ENCODE data around the gene MXD4. TPM values are rescaled to one million over a fixed set of nuclear protein-coding genes. Genes with fewer than 3 reads are reported as not detected.

Gene MXD4
- total RNA-seq, 4 donors from 2014 or later: 33.3 to 62.6 (median 47.6) TPM

DNA sequence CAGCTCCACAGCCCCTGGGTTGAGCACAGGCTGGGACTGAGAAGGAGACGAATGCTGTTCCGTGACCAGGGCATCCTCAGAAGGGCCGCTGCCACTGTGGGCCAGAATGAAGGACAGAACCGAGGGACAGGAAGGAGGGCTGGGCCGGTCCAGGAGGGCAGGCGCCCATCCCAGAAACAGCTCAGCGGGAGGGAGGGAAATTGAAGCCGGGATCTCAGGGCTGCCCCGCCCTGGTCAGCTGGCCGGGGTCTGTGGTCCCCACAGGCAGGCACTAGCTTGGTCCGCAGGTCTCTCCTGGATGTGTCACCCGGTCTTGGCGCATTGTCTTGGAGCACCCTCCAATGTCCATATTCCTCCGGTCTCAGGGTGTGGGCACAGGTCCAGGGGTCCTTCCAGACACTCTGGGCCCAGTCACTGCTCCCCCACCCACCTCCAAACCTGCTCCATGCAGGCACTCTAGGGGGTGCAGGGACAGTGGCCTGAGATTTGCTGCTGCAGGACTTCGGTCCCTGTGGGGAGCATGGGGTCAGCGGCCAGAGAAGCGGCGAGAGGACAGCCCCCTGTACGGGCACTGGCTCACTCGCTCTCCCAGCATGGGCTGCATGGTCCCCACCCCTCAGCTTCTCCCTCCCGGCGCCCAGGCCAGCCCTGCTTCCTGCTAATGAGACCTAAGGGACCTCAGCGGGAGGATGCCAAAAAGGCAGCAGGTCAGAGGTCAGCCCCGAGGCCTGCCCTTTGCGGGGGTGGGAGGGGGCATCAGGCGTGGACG, 23.9 kb upstream of the MXD4 start:
- TF ChIP-seq POLR2A (IDR thresholded peaks at IDR 0.05) (no peak), CTCF (IDR thresholded peaks at IDR 0.05) (no peak)
- H3K4me3 ChIP-seq (ENCODE audit: low read depth, poor library complexity, severe bottlenecking): no peak overlapping the region
- DNase-seq (ENCODE audit: low spot score in 2 of 2): no peak
- intact Hi-C loops (cut with DNase I; ENCODE audit: low total_unique reads): no loop called here
- WGBS, 2 donors: 75 to 76% methylated on average over 23 to 27 of the region's 27 CpGs

- no peak for DNase-seq (ENCODE audit: low spot score in 2 of 2)
- no peak overlapping the region for H3K4me3 ChIP-seq (ENCODE audit: low read depth, poor library complexity, severe bottlenecking)
- intact Hi-C loops (cut with DNase I; ENCODE audit: low total_unique reads): no loop called here
- no peak for TF ChIP-seq POLR2A (IDR thresholded peaks at IDR 0.05)
- 85 to 88% methylated on average over 15 of the region's 15 CpGs for WGBS, 2 donors
These were observed 23.2 kb upstream of the MXD4 start for GRCh38 chr4:2284934-2285612.

GRCh38 chr4:2284161-2284933, 22.4 kb upstream of the MXD4 start:
- no peak overlapping the region for H3K4me3 ChIP-seq (ENCODE audit: low read depth, poor library complexity, severe bottlenecking)
- TF ChIP-seq CTCF (IDR thresholded peaks at IDR 0.05) (no peak), POLR2A (IDR thresholded peaks at IDR 0.05) (no peak)
- DNase-seq (ENCODE audit: low spot score in 2 of 2): no peak
- intact Hi-C loops (cut with DNase I; ENCODE audit: low total_unique reads): no loop called here
- 92 to 95% methylated on average over 20 to 23 of the region's 23 CpGs for WGBS, 2 donors

- intact Hi-C loops (cut with DNase I; ENCODE audit: low total_unique reads): no loop called here
- TF ChIP-seq POLR2A (IDR thresholded peaks at IDR 0.05): no peak
- TF ChIP-seq CTCF (IDR thresholded peaks at IDR 0.05): no peak
- 93 to 96% methylated on average over 3 of the region's 3 CpGs for WGBS, 2 donors
- H3K4me3 ChIP-seq (ENCODE audit: low read depth, poor library complexity, severe bottlenecking): no peak overlapping the region
- no peak for DNase-seq (ENCODE audit: low spot score in 2 of 2)
These were observed 21.3 kb upstream of the MXD4 start for GRCh38 chr4:2283199-2283711.

DNA sequence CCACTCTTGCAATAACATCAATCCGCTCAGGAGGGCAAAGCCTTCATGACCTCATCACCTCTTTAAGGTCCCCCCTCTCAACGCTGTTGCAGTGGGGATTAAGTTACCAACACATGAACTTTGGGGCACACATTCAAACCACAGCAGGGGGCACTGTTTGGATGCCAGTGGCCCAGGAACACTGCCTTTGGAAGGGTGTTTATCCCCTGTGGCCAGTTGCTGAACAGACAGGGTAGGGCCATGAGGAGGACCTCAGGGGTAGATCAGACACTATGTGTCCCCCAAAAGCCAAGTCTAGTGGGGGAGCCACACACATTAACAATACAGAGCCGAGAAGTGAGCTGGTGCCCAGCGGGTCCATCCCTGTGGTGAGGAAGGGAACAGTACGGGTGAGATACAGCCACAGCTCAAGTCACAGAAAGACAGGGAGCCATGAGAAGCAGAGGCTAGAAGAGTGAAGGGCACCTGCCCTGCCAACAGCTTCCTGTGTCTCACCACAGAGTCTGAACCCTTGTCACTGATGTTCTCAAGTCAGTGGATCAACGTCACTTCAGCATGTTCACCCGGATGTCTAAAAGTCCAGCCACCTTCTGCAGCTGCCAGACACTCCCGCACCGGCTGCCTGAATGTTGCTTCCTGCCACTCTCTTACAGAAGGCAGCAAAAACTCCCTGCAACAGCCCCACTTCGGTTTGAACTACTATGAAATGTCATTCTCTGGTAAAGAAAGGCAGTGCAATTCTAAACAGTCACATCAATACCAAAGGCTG, 19.9 kb upstream of the MXD4 start:
- intact Hi-C loops (cut with DNase I; ENCODE audit: low total_unique reads): no loop called here
- no peak for TF ChIP-seq CTCF (IDR thresholded peaks at IDR 0.05)
- no peak for TF ChIP-seq POLR2A (IDR thresholded peaks at IDR 0.05)
- DNase-seq (ENCODE audit: low spot score in 2 of 2): no peak
- WGBS, 2 donors: 69 to 82% methylated on average over 10 of the region's 10 CpGs
- H3K4me3 ChIP-seq (ENCODE audit: low read depth, poor library complexity, severe bottlenecking): no peak overlapping the region
